Astrocyte (in vitro differentiated cells and primary cell): Measurements from ENCODE around the gene TGOLN2. TPM values are rescaled to one million over a fixed set of nuclear protein-coding genes. Genes with fewer than 3 reads are reported as not detected.

Experiments used
- DNase-seq: peaks from one replicate; pipeline ENCODE4 v3.0.0-alpha.2; 2010; ENCODE audit warnings: low read depth
- FAIRE-seq: peaks from 2 replicates; lab custom pipeline; 2011; peaks lifted over from hg19 to GRCh38; lab: Jason Lieb, UNC
- H2AFZ ChIP-seq: 2 replicates; pipeline ENCODE4 v1.6.0; 2012; ENCODE audit warnings: low read depth, low read length, inconsistent platforms
- H3K27ac ChIP-seq: 2 replicates; pipeline ENCODE4 v1.5.1; 2011; ENCODE audit warnings: low read depth, low read length, inconsistent platforms
- H3K27me3 ChIP-seq: 2 replicates; pipeline ENCODE4 v1.6.0; 2011; ENCODE audit warnings: low read length, inconsistent platforms; ENCODE audit not compliant: insufficient read depth
- H3K36me3 ChIP-seq: 2 replicates; pipeline ENCODE4 v1.5.1; 2011; ENCODE audit warnings: low read length, inconsistent platforms; ENCODE audit not compliant: insufficient read depth
- H3K4me1 ChIP-seq: 2 replicates; pipeline ENCODE4 v1.5.1; 2011; ENCODE audit warnings: low read length, inconsistent platforms; ENCODE audit not compliant: insufficient read depth
- H3K4me2 ChIP-seq: 2 replicates; pipeline ENCODE4 v1.6.0; 2012; ENCODE audit warnings: low read length, inconsistent platforms
- H3K4me3 ChIP-seq: 2 replicates; pipeline ENCODE4 v1.5.1; 2011; ENCODE audit warnings: low read depth, mild to moderate bottlenecking, low read length, inconsistent platforms; ENCODE audit not compliant: insufficient read depth
- H3K79me2 ChIP-seq: 2 replicates; pipeline ENCODE4 v1.6.0; 2012; ENCODE audit warnings: mild to moderate bottlenecking, low read length, inconsistent platforms; ENCODE audit not compliant: insufficient read depth
- H3K9ac ChIP-seq: 2 replicates; pipeline ENCODE4 v1.6.0; 2012; ENCODE audit warnings: mild to moderate bottlenecking, low read length, inconsistent platforms
- H3K9me3 ChIP-seq: 2 replicates; pipeline ENCODE4 v1.5.1; 2012; ENCODE audit warnings: low read depth, mild to moderate bottlenecking, low read length, inconsistent platforms; ENCODE audit not compliant: insufficient read depth
- H4K20me1 ChIP-seq: 2 replicates; pipeline ENCODE4 v1.6.0; 2012; ENCODE audit warnings: low read length, inconsistent platforms; ENCODE audit not compliant: insufficient read depth
- H3K27ac Mint-ChIP-seq: one replicate; pipeline ENCODE4 v1.8.0; 2021; ENCODE audit warnings: mild to moderate bottlenecking, mixed read lengths; ENCODE audit not compliant: unreplicated experiment
- H3K27me3 Mint-ChIP-seq: one replicate; pipeline ENCODE4 v1.8.0; 2021; ENCODE audit warnings: low read depth, mixed read lengths; ENCODE audit not compliant: unreplicated experiment
- H3K36me3 Mint-ChIP-seq: one replicate; pipeline ENCODE4 v1.8.0; 2021; ENCODE audit warnings: low read depth, mixed read lengths; ENCODE audit not compliant: unreplicated experiment
- H3K4me1 Mint-ChIP-seq: one replicate; pipeline ENCODE4 v1.8.0; 2021; ENCODE audit warnings: low read depth, mixed read lengths; ENCODE audit not compliant: unreplicated experiment
- H3K4me3 Mint-ChIP-seq: one replicate; pipeline ENCODE4 v1.8.0; 2021; ENCODE audit warnings: mild to moderate bottlenecking, moderate library complexity, mixed read lengths; ENCODE audit not compliant: unreplicated experiment
- H3K9me3 Mint-ChIP-seq: one replicate; pipeline ENCODE4 v1.8.0; 2021; ENCODE audit warnings: mild to moderate bottlenecking, mixed read lengths; ENCODE audit not compliant: unreplicated experiment
- EZH2 ChIP-seq: IDR thresholded peaks from 2 replicates; pipeline ENCODE4 v1.6.1; 2012; ENCODE audit warnings: mild to moderate bottlenecking, low read length, inconsistent platforms; ENCODE audit not compliant: insufficient read depth
- total RNA-seq: library from RNA; stranded (reverse); gene quantifications from 2 replicates; pipeline ENCODE4 v1.2.1, GENCODE V29; 2021
- TF ChIP-seq, protein P1 (sequence below): IDR thresholded peaks from 2 replicates; pipeline ENCODE4 v1.5.1; 2011; ENCODE audit warnings: low read depth, mild to moderate bottlenecking, inconsistent platforms, low read length, moderate library complexity; ENCODE audit not compliant: insufficient read depth

TGOLN2 gene
- total RNA-seq, 1 donor from 2014 or later = 86.7 TPM

DNA sequence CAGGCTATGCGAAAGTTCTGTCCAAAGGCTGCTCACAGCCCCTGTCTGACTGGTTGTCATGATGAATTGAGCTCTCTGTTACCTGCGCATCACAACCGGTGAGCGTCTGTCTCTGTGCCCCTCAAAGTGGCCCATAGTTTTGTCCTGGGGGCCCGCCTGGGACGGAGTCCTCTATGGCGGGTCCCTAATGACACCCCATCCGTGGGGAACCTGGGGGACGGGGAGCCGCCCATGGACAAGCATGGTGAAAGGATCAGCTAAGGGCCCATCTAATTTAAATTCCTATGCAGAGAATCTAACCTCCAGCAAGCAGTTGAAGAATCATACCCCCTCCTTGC, 27.3 kb upstream of the TGOLN2 start:
- Histone ChIP-seq H3K4me1 (peaks cover 9% of the 10 kb centered on the region), H3K9me3 (no peaks in the 10 kb centered on the region), H3K79me2 (peaks cover 37% of the 10 kb centered on the region), H3K27me3 (no peaks in the 10 kb centered on the region), H3K4me2 (peak overlapping the region; percentile 98), H3K9ac (peak overlapping the region; percentile 97), H3K4me3 (peak overlapping the region; percentile 97), H3K27ac (peak overlapping the region; percentile 72), H4K20me1 (peaks cover 11% of the 10 kb centered on the region), H2AFZ (peak overlapping the region; percentile 99), H3K36me3 (peaks cover 4% of the 10 kb centered on the region)
- Mint-ChIP-seq H3K27ac (peak overlapping the region; percentile 95), H3K27me3 (no peaks in the 10 kb centered on the region), H3K36me3 (peaks cover 16% of the 10 kb centered on the region), H3K9me3 (no peaks in the 10 kb centered on the region), H3K4me3 (peak overlapping the region; percentile 99), H3K4me1 (peaks cover 11% of the 10 kb centered on the region)
- TF ChIP-seq, protein P1, sequence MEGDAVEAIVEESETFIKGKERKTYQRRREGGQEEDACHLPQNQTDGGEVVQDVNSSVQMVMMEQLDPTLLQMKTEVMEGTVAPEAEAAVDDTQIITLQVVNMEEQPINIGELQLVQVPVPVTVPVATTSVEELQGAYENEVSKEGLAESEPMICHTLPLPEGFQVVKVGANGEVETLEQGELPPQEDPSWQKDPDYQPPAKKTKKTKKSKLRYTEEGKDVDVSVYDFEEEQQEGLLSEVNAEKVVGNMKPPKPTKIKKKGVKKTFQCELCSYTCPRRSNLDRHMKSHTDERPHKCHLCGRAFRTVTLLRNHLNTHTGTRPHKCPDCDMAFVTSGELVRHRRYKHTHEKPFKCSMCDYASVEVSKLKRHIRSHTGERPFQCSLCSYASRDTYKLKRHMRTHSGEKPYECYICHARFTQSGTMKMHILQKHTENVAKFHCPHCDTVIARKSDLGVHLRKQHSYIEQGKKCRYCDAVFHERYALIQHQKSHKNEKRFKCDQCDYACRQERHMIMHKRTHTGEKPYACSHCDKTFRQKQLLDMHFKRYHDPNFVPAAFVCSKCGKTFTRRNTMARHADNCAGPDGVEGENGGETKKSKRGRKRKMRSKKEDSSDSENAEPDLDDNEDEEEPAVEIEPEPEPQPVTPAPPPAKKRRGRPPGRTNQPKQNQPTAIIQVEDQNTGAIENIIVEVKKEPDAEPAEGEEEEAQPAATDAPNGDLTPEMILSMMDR = no peak
- TF ChIP-seq EZH2 = no peak
- no peak for DNase-seq
- FAIRE-seq = no peak

DNA sequence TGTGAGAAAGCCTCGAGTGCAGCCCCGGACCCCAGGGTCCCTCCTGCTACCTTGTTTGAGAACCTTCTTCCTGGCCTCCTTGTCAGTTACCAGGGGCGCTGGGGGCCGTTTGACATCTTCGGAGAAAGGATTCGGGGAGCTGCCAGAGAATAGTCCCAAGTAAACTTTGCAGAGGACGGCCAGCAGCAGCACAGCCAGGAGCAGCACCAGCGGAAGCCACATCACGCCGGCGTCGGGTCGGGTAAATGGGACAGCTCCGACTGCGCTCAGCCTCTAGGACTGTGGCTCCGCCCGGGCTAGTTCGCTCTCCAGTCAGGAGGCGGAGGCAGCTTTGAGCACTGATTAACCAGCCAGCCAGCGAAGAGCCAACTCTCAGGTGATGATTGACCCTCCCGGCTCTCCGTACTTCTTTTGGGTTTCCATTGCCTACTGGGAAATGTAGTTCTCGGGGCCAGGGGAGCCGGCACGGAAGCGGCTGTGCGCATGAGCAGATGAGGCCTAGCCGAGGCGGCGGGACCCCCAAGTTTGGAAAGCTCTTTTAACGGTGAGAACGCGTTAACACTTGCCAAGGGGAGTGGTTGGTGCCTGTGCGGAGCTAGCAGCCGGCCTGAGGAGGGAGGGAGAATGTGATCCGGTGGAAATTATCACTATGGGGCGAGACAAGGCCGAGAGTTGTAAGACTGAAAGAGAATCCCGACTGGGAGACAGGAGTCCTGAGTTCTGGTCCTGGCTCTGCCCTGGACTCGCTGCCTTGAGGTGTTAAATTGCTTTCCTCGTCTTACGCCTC, 26.7 kb upstream of the TGOLN2 start, which contains the start of the genes ELMOD3 and RETSAT:
TSS of gene ELMOD3 (plus strand) at position 484 of the 787 bp plus-strand sequence. CDS start 2,430 bp downstream, outside the sequence.
TSS of gene RETSAT (minus strand) at position 243 of the 787 bp plus-strand sequence. CDS start at position 222, 21 bp downstream.
- Mint-ChIP-seq H3K36me3 (peaks cover 21% of the 10 kb centered on the region), H3K27me3 (no peaks in the 10 kb centered on the region), H3K4me3 (peak within 1 kb of the TSS; percentile 99), H3K9me3 (no peaks in the 10 kb centered on the region), H3K27ac (peak within 1 kb of the TSS; percentile 95), H3K4me1 (peaks cover 11% of the 10 kb centered on the region)
- peak within 1 kb of the TSS; percentile 98 for H3K4me2 ChIP-seq
- peak within 1 kb of the TSS; percentile 97 for H3K9ac ChIP-seq
- TF ChIP-seq, protein P1 = no peak
- TF ChIP-seq EZH2 = no peak
- H3K9me3 ChIP-seq = no peaks in the 10 kb centered on the region
- DNase-seq = peak; percentile 99
- peaks cover 16% of the 10 kb centered on the region for H4K20me1 ChIP-seq
- H3K79me2 ChIP-seq = peaks cover 37% of the 10 kb centered on the region
- H3K4me3 ChIP-seq = peak within 1 kb of the TSS; percentile 97
- peaks cover 9% of the 10 kb centered on the region for H3K4me1 ChIP-seq
- peaks cover 7% of the 10 kb centered on the region for H3K36me3 ChIP-seq
- peak within 1 kb of the TSS; percentile 99 for H2AFZ ChIP-seq
- FAIRE-seq = peak; percentile 34
- peak within 1 kb of the TSS; percentile 72 for H3K27ac ChIP-seq
- H3K27me3 ChIP-seq = no peaks in the 10 kb centered on the region

DNA sequence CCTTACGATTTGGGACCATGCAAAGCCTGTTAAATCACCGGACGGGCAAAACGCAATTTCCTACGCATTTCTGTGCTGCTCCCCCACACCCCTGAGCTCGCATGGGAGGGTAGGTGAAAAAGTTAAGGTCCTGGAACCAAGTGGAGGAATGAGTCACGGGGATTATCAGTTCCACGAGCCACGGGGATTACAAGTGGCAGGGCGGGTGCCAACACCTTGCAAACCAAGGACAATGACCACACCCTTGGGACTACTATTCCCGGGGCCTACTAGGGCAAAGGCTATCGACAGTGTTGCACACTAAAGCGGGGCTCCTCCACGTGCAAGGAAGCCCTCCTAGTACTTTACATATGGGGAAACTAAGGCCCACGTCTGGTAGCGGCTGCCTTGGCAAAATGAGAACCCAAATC, 26.1 kb upstream of the TGOLN2 start:
- H3K36me3 ChIP-seq = peaks cover 9% of the 10 kb centered on the region
- Mint-ChIP-seq H3K4me1 (peaks cover 11% of the 10 kb centered on the region), H3K27me3 (no peaks in the 10 kb centered on the region), H3K9me3 (no peaks in the 10 kb centered on the region), H3K27ac (peak overlapping the region; percentile 77), H3K4me3 (peak overlapping the region; percentile 99), H3K36me3 (peaks cover 21% of the 10 kb centered on the region)
- H3K4me1 ChIP-seq = peaks cover 9% of the 10 kb centered on the region
- FAIRE-seq (no peak), DNase-seq (peak; percentile 7)
- peaks cover 16% of the 10 kb centered on the region for H4K20me1 ChIP-seq
- peak overlapping the region; percentile 49 for H3K27ac ChIP-seq
- peak overlapping the region; percentile 98 for H3K4me2 ChIP-seq
- H3K27me3 ChIP-seq = no peaks in the 10 kb centered on the region
- H3K9ac ChIP-seq = peak overlapping the region; percentile 97
- peak overlapping the region; percentile 69 for H2AFZ ChIP-seq
- H3K4me3 ChIP-seq = peak overlapping the region; percentile 97
- TF ChIP-seq, protein P1 = no peak
- TF ChIP-seq EZH2 = no peak
- H3K79me2 ChIP-seq = peaks cover 37% of the 10 kb centered on the region
- no peaks in the 10 kb centered on the region for H3K9me3 ChIP-seq
